Keratinocyte (primary cell): ENCODE data around the gene TRIM74. TPM values are rescaled to one million over a fixed set of nuclear protein-coding genes. Genes with fewer than 3 reads are reported as not detected.
"Not testable (repeated sequence)": the region's sequence is repeated elsewhere in the genome, so short reads cannot be mapped to it uniquely, and the experiment has no call there.

ENCODE experiments used
- DNase-seq: peaks from one replicate; pipeline ENCODE4 v3.0.0-alpha.2; 2011; ENCODE audit warnings: low read depth, missing footprints, low spot score
- FAIRE-seq: peaks from 2 replicates; lab custom pipeline; 2011; peaks lifted over from hg19 to GRCh38; lab: Jason Lieb, UNC
- H2AFZ ChIP-seq: 2 replicates; pipeline ENCODE4 v1.6.0; 2012; ENCODE audit warnings: low read length, control low read depth, inconsistent platforms; ENCODE audit not compliant: control insufficient read depth
- H3K27ac ChIP-seq: 2 replicates; pipeline ENCODE4 v1.5.1; 2011; ENCODE audit warnings: low read length; ENCODE audit not compliant: control insufficient read depth, insufficient read depth
- H3K27me3 ChIP-seq: 3 replicates; pipeline ENCODE4 v1.6.0; 2011; ENCODE audit warnings: low read length; ENCODE audit not compliant: control insufficient read depth, insufficient read depth; ENCODE audit errors: extremely low read depth
- H3K36me3 ChIP-seq, 2 experiments: 2 replicates in 1 of 2; 3 replicates in 1 of 2; pipeline ENCODE4 v1.5.1; 2011; ENCODE audit warnings: low read length in 2 of 2, mild to moderate bottlenecking in 1 of 2; ENCODE audit not compliant: control insufficient read depth in 2 of 2, insufficient read depth in 2 of 2; ENCODE audit errors: extremely low read depth in 1 of 2
- H3K4me1 ChIP-seq: 3 replicates; pipeline ENCODE4 v1.5.1; 2011; ENCODE audit warnings: low read length; ENCODE audit not compliant: control insufficient read depth, insufficient read depth; ENCODE audit errors: extremely low read depth
- H3K4me2 ChIP-seq: 3 replicates; pipeline ENCODE4 v1.6.0; 2011; ENCODE audit warnings: low read depth, low read length; ENCODE audit not compliant: control insufficient read depth, insufficient read depth; ENCODE audit errors: extremely low read depth
- H3K4me3 ChIP-seq, 3 experiments: fragments of 200-600 bp in 1 of 3; sonication (generic) in 1 of 3; 2 replicates in 2 of 3; 3 replicates in 1 of 3; pipeline ENCODE4 v1.5.1; 2011 to 2016; ENCODE audit warnings: low read length in 3 of 3, mild to moderate bottlenecking in 3 of 3, control low read depth in 2 of 3, inconsistent platforms in 1 of 3, low read depth in 1 of 3, mixed read lengths in 1 of 3, mixed run types in 1 of 3, moderate library complexity in 1 of 3; ENCODE audit not compliant: control insufficient read depth in 2 of 3, insufficient read depth in 2 of 3; ENCODE audit errors: extremely low read depth in 1 of 3
- H3K79me2 ChIP-seq: 2 replicates; pipeline ENCODE4 v1.6.0; 2012; ENCODE audit warnings: low read length; ENCODE audit not compliant: control insufficient read depth, insufficient read depth
- H3K9ac ChIP-seq: 3 replicates; pipeline ENCODE4 v1.6.0; 2011; ENCODE audit warnings: low read length; ENCODE audit not compliant: control insufficient read depth, insufficient read depth; ENCODE audit errors: extremely low read depth
- H3K9me1 ChIP-seq: 3 replicates; pipeline ENCODE4 v1.6.0; 2011; ENCODE audit warnings: low read length; ENCODE audit not compliant: control insufficient read depth, insufficient read depth; ENCODE audit errors: extremely low read depth
- H3K9me3 ChIP-seq: 2 replicates; pipeline ENCODE4 v1.5.1; 2012; ENCODE audit warnings: low read depth, low read length; ENCODE audit not compliant: control insufficient read depth
- H4K20me1 ChIP-seq: 3 replicates; pipeline ENCODE4 v1.6.0; 2011; ENCODE audit warnings: low read length; ENCODE audit not compliant: control insufficient read depth, insufficient read depth; ENCODE audit errors: extremely low read depth
- dilution Hi-C: fragments of 300-500 bp; cut with MboI; formaldehyde crosslinking; loops from one replicate; pipeline ENCODE4 v1.7.0; 2020; ENCODE audit warnings: low sequenced_read_pairs; ENCODE audit not compliant: extremely low pct_ligation_motif_present
- polyA plus RNA-seq, 5 experiments: library from polyadenylated mRNA; depleted of rRNA in 3 of 5; stranded (reverse) in 3 of 5; stranded (forward) in 1 of 5; unstranded in 1 of 5; fragments of >200 nt; gene quantifications; 1 replicate in 1 of 5; 2 replicates in 3 of 5; 3 replicates in 1 of 5; pipeline versions ENCODE4 v1.2.1 to v1.2.3, GENCODE V29; 2011 to 2012; ENCODE audit warnings: missing spikeins in 2 of 5, low read depth in 1 of 5, low replicate concordance in 1 of 5

The TRIM74 gene
- polyA plus RNA-seq, 1 donor (not counting 4 experiments of a cell fraction or from before 2014, with no cell fraction given): not detected

GRCh38 chr7:72969688-72970087 is 422 bp upstream of the TRIM74 start:
- H4K20me1 ChIP-seq, DNase-seq, H3K79me2 ChIP-seq, H3K27ac ChIP-seq, H3K9me1 ChIP-seq, dilution Hi-C loops, H3K4me1 ChIP-seq, H3K27me3 ChIP-seq, H2AFZ ChIP-seq, H3K9me3 ChIP-seq, H3K4me2 ChIP-seq, H3K9ac ChIP-seq, H3K4me3 ChIP-seq, FAIRE-seq, H3K36me3 ChIP-seq: not testable (repeated sequence)

DNA sequence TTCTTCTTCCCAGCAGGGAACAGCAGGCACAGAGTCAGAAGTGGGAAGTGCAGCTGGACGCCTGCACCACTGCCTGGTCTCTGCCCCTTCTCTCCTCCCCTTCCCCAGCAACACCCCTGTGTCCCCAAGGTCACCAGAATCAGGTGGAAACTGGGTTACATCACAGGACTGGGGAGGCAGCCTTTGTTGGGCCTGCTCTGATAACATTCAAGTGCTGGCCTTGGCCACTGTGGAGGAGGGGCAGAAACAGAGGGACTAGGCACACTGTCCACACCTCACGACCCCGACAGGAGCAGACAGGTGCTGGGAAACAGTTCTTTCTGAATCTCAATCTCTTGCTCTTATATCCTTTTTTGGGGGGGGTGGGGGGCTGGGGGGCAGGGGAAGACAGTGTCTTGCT is 2.4 kb downstream of the TRIM74 start:
- H3K9me3 ChIP-seq, H2AFZ ChIP-seq, H3K9me1 ChIP-seq, FAIRE-seq, H3K79me2 ChIP-seq, H3K4me2 ChIP-seq, dilution Hi-C loops, H3K27ac ChIP-seq, H3K4me1 ChIP-seq, DNase-seq, H4K20me1 ChIP-seq, H3K27me3 ChIP-seq, H3K36me3 ChIP-seq, H3K9ac ChIP-seq, H3K4me3 ChIP-seq: not testable (repeated sequence)

DNA sequence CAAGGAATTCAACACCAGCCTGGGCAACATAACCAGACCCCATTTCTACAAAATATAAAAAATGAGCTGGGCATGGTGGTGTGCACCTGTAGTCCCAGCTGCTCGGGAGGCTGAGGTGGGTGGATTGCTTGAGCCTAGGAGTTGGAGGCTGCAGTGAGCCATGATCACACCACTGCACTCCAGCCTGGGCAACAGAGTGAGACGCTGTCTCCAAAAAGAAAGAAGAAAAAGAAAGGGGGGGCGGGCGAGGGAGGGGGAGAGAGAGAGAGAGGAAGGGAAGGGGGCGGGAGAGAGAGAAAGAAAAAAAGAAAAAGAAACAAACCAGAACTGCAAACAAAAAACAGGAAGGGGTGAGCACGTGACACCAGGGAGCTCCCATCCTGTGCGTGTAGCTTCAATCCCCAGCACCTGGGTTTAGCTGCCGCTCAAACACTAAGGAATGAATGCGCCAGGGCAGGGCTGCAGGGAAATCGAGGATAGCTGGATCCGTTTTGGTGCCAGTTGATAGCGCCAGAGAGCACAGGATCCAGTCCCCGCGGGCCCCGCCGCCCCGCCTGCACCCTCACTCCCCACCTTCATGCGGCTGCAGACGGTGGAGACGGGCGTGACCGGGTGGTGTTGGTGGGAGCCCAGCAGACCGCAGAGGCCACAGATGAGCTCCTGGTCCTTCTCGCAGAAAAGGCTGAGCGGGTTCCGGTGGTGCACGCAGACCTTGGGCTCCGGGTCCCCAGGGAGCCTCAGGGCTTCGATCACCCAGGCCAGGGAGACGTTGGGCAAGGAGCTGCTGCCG is 3.9 kb downstream of the TRIM74 start:
- H3K9ac ChIP-seq, FAIRE-seq, H3K79me2 ChIP-seq, H3K9me3 ChIP-seq, H2AFZ ChIP-seq, H3K4me3 ChIP-seq, DNase-seq, H3K4me2 ChIP-seq, H3K27me3 ChIP-seq, H3K36me3 ChIP-seq, H3K27ac ChIP-seq, dilution Hi-C loops, H3K9me1 ChIP-seq, H4K20me1 ChIP-seq, H3K4me1 ChIP-seq: not testable (repeated sequence)

- H3K9me3 ChIP-seq: not testable (repeated sequence)
Measured at GRCh38 chr7:72963056-72963455, 6.2 kb downstream of the TRIM74 start.

DNA sequence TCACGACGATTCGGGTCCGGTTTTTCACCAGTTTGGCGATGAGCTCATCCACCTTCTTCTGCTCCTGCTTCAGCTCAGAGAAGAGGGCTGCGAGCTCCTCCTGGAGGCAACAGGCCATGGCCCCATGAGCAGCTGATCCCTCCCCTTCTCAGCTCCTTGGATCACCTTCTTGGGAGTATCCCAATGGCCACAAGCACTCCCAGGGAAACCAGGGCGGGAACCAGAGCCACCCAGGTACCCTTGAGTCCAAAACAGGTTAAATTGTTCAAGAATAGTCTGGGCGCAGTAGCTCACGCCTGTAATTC is 8.0 kb downstream of the TRIM74 start:
- dilution Hi-C loops: not testable (repeated sequence)

More at GRCh38 chr7:72963056-72963455, 6.2 kb downstream of the TRIM74 start:
- H3K27ac ChIP-seq, H4K20me1 ChIP-seq, H3K4me3 ChIP-seq, H3K9me1 ChIP-seq, H3K9ac ChIP-seq, H3K36me3 ChIP-seq, H3K79me2 ChIP-seq, H3K27me3 ChIP-seq, H3K4me2 ChIP-seq, FAIRE-seq, H3K4me1 ChIP-seq, DNase-seq, dilution Hi-C loops, H2AFZ ChIP-seq: not testable (repeated sequence)

More for the DNA sequence above, 8.0 kb downstream of the TRIM74 start:
- not testable (repeated sequence) for H3K27ac ChIP-seq, H2AFZ ChIP-seq, H3K27me3 ChIP-seq, H3K4me3 ChIP-seq, H3K4me2 ChIP-seq, H3K79me2 ChIP-seq, H3K9me3 ChIP-seq, H3K36me3 ChIP-seq, H3K9me1 ChIP-seq, H4K20me1 ChIP-seq, DNase-seq, H3K9ac ChIP-seq, FAIRE-seq, H3K4me1 ChIP-seq
